Stimulated activated CD4-positive, alpha-beta T cell treated with anti-CD3 and anti-CD28 coated beads, TNF-alpha, amount 100 ng/mL, for 48 hours (primary cell): ENCODE measurements around the gene CSHL1.

Experiments
- DNase-seq, 3 donors: peaks; one replicate each; pipeline ENCODE4 v3.0.0-alpha.2; 2020; ENCODE audit warnings: low read depth in 3 of 3

The CSHL1 gene

GRCh38 chr17:63911041-63911635 lies at the start of gene CSHL1:
TSS of gene CSHL1 (minus strand) at chr17:63911258. CDS start at chr17:63911196, 62 bp downstream.
- DNase-seq = no peak

GRCh38 chr17:63960430-63960829 lies 49.4 kb upstream of the CSHL1 start:
- DNase-seq = no peak

GRCh38 chr17:63960006-63960405 lies 48.9 kb upstream of the CSHL1 start:
- no peak for DNase-seq

- DNase-seq = no peak
These were observed 45.4 kb upstream of the CSHL1 start for GRCh38 chr17:63956296-63956920.

GRCh38 chr17:63955791-63956190 lies 44.7 kb upstream of the CSHL1 start:
- no peak for DNase-seq

GRCh38 chr17:63955232-63955631 lies 44.2 kb upstream of the CSHL1 start:
- DNase-seq = no peak

GRCh38 chr17:63954402-63955063 lies 43.5 kb upstream of the CSHL1 start:
- no peak for DNase-seq

GRCh38 chr17:63950940-63951907 lies 40.2 kb upstream of the CSHL1 start:
- peak in 1 of 3 donors; percentile 14 for DNase-seq

GRCh38 chr17:63949576-63950250 lies 38.7 kb upstream of the CSHL1 start:
- DNase-seq = no peak

GRCh38 chr17:63948521-63948920 lies 37.5 kb upstream of the CSHL1 start:
- no peak for DNase-seq

GRCh38 chr17:63947711-63948330 lies 36.8 kb upstream of the CSHL1 start:
- DNase-seq = no peak

GRCh38 chr17:63946440-63947363 lies 35.6 kb upstream of the CSHL1 start:
- DNase-seq = peak in 2 of 3 donors; percentile 46 to 79

- DNase-seq = no peak
These were observed 34.9 kb upstream of the CSHL1 start for GRCh38 chr17:63945784-63946439.

GRCh38 chr17:63944736-63945499 lies 33.9 kb upstream of the CSHL1 start:
- DNase-seq = no peak

- no peak for DNase-seq
These were observed 32.7 kb upstream of the CSHL1 start for GRCh38 chr17:63943745-63944144.

GRCh38 chr17:63942309-63942985 lies 31.4 kb upstream of the CSHL1 start:
- DNase-seq = no peak

- DNase-seq = no peak
These were observed 30.7 kb upstream of the CSHL1 start for GRCh38 chr17:63941751-63942150.

- no peak for DNase-seq
These were observed 30.1 kb upstream of the CSHL1 start for GRCh38 chr17:63941162-63941561.
